ENCODE results near the gene COX7B. TPM values are rescaled to one million over a fixed set of nuclear protein-coding genes. Genes with fewer than 3 reads are reported as not detected.
"Not testable (repeated sequence)": the region's sequence is repeated elsewhere in the genome, so short reads cannot be mapped to it uniquely, and the experiment has no call there.

COX7B gene
- total RNA-seq, 1 donor from 2014 or later: 500 TPM

DNA sequence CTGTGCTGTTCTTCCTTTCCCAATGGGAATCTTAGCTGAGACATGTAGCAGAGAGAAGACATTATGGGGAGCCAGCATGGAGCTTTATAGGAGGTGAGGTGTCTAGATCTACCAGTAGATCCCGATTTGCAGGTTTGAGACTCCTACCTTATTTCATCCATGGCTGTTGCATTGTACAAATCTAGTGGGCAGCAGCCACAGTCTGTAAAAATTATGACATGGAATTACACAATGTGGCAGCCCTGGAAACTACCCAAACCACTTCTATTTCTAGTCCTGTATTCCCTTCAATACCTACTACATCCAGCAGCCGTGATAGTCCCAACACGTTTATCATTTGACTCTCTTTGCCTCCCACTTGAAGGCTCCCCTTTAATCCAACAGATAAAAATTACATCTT, 19.3 kb downstream of the COX7B start:
- Histone ChIP-seq H4K20me1 (ENCODE audit: low read depth) (no peaks in the 10 kb centered on the region), H3K9ac (no peak overlapping the region), H3K36me3 (no peaks in the 10 kb centered on the region), H2AFZ (replicated peaks) (no peak overlapping the region), H3K9me3 (ENCODE audit: low read depth) (peaks cover 8% of the 10 kb centered on the region), H3F3A (ENCODE audit: low read depth) (no peaks in the 10 kb centered on the region), H3K4me3 (no peak overlapping the region), H3K27me3 (no peaks in the 10 kb centered on the region), H3K4me2 (no peak overlapping the region), H3K79me2 (ENCODE audit: low read depth) (no peaks in the 10 kb centered on the region), H3K27ac (no peak overlapping the region), H3K4me1 (no peaks in the 10 kb centered on the region)
- Mint-ChIP-seq H3K36me3 (no peaks in the 10 kb centered on the region), H3K27me3 (ENCODE audit: insufficient read depth, low read depth) (no peaks in the 10 kb centered on the region), H3K4me3 (no peak overlapping the region), H3K27ac (no peak overlapping the region), H3K9me3 (peaks cover 5% of the 10 kb centered on the region), H3K4me1 (no peaks in the 10 kb centered on the region)
- TF ChIP-seq EZH2phosphoT487 (IDR thresholded peaks at IDR 0.05): no peak
- TF ChIP-seq EZH2 (IDR thresholded peaks at IDR 0.05): no peak
- TF ChIP-seq, protein P1, sequence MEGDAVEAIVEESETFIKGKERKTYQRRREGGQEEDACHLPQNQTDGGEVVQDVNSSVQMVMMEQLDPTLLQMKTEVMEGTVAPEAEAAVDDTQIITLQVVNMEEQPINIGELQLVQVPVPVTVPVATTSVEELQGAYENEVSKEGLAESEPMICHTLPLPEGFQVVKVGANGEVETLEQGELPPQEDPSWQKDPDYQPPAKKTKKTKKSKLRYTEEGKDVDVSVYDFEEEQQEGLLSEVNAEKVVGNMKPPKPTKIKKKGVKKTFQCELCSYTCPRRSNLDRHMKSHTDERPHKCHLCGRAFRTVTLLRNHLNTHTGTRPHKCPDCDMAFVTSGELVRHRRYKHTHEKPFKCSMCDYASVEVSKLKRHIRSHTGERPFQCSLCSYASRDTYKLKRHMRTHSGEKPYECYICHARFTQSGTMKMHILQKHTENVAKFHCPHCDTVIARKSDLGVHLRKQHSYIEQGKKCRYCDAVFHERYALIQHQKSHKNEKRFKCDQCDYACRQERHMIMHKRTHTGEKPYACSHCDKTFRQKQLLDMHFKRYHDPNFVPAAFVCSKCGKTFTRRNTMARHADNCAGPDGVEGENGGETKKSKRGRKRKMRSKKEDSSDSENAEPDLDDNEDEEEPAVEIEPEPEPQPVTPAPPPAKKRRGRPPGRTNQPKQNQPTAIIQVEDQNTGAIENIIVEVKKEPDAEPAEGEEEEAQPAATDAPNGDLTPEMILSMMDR (IDR thresholded peaks at IDR 0.05): no peak
- DNase-seq (ENCODE audit: low spot score): no peak

DNA sequence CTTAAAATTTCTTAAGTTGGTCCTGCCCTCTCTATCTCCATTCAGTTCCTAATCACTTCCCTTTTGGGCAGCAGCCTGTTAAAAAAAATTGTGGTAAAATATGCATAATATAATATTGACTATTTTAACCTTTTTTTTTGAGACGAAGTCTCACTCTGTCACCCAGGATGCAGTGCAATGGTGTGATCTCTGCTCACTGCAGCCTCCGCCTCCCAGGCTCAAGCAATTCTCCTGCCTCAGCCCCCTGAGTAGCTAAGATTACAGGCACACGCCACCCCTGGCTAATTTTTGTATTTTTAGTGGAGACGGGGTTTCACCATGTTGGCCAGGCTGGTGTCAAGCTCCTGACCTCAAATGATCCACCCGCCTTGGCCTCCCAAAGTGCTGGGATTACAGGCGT, 20.1 kb downstream of the COX7B start:
- H3K4me3 Mint-ChIP-seq; H3K27ac Mint-ChIP-seq; H3K4me1 Mint-ChIP-seq; H3K27me3 ChIP-seq; H3F3A ChIP-seq (ENCODE audit: low read depth); H3K4me2 ChIP-seq; H3K79me2 ChIP-seq (ENCODE audit: low read depth); H3K36me3 Mint-ChIP-seq; H2AFZ ChIP-seq (replicated peaks); H3K4me1 ChIP-seq; H3K27me3 Mint-ChIP-seq (ENCODE audit: insufficient read depth, low read depth); H3K36me3 ChIP-seq; H3K9ac ChIP-seq; DNase-seq (ENCODE audit: low spot score); H3K9me3 ChIP-seq (ENCODE audit: low read depth); H3K9me3 Mint-ChIP-seq; H3K4me3 ChIP-seq; H3K27ac ChIP-seq; H4K20me1 ChIP-seq (ENCODE audit: low read depth): not testable (repeated sequence)

DNA sequence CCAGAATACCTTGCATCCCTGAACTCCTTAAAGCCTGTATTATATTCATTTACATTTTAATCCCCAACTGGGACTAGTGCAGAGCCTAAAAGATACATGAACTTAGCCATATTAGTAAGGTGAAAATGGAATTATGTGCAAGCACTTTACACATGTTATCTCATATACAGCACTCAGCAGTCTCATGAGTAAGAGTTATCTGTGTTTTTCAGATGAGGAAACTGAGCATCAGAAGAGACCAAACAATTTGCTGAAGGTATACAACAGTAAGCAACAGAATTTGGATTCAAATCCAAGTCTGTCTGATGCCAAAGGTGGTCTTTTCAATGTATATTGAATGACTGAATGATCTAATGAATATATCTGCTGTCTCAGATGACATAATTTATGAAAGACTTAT, 23.5 kb downstream of the COX7B start:
- Histone ChIP-seq H3K9me3 (ENCODE audit: low read depth) (peaks cover 8% of the 10 kb centered on the region), H3K27ac (no peak overlapping the region), H3K79me2 (ENCODE audit: low read depth) (no peaks in the 10 kb centered on the region), H3F3A (ENCODE audit: low read depth) (no peaks in the 10 kb centered on the region), H3K27me3 (no peaks in the 10 kb centered on the region), H4K20me1 (ENCODE audit: low read depth) (no peaks in the 10 kb centered on the region), H2AFZ (replicated peaks) (no peak overlapping the region), H3K36me3 (no peaks in the 10 kb centered on the region), H3K4me2 (no peak overlapping the region), H3K4me1 (no peaks in the 10 kb centered on the region), H3K4me3 (no peak overlapping the region), H3K9ac (no peak overlapping the region)
- H3K27ac Mint-ChIP-seq: no peak overlapping the region
- H3K27me3 Mint-ChIP-seq (ENCODE audit: insufficient read depth, low read depth): no peaks in the 10 kb centered on the region
- H3K9me3 Mint-ChIP-seq: peaks cover 4% of the 10 kb centered on the region
- no peaks in the 10 kb centered on the region for H3K36me3 Mint-ChIP-seq
- no peaks in the 10 kb centered on the region for H3K4me1 Mint-ChIP-seq
- no peak overlapping the region for H3K4me3 Mint-ChIP-seq
- TF ChIP-seq EZH2 (IDR thresholded peaks at IDR 0.05) (no peak), EZH2phosphoT487 (IDR thresholded peaks at IDR 0.05) (no peak)
- TF ChIP-seq, protein P1 (IDR thresholded peaks at IDR 0.05): no peak
- DNase-seq (ENCODE audit: low spot score): no peak

DNA sequence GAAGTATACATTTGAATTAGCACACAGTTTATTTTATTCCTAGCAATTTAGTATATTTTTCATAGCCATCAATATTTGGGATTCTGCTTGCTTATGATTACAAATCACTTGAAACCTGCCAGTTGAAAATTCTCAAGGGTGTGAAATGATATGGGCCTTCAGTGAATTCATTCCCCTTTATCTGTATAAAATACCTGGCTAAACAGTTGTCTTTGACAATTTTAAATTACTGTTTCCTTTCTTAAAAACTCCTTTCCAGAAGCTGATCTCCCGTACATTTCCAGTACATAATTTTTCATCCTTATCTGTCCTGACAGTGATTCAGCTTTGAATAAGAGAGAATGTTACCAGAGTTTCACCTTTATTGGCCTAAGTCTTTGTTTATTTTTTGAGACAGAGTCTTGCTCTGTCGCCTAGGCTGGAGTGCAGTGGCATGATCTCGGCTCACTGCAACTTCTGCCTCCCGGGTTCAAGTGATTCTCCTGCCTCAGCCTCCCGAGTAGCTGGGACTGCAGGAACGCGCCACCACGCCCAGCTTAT, 25.1 kb downstream of the COX7B start:
- Histone ChIP-seq H3K9me3 (ENCODE audit: low read depth) (peaks cover 8% of the 10 kb centered on the region), H4K20me1 (ENCODE audit: low read depth) (no peaks in the 10 kb centered on the region), H3K36me3 (no peaks in the 10 kb centered on the region), H3K27ac (no peak overlapping the region), H3K79me2 (ENCODE audit: low read depth) (no peaks in the 10 kb centered on the region), H3K4me1 (no peaks in the 10 kb centered on the region), H3K9ac (no peak overlapping the region), H3K4me2 (no peak overlapping the region), H3F3A (ENCODE audit: low read depth) (no peaks in the 10 kb centered on the region), H3K27me3 (no peaks in the 10 kb centered on the region), H3K4me3 (no peak overlapping the region), H2AFZ (replicated peaks) (no peak overlapping the region)
- H3K27me3 Mint-ChIP-seq (ENCODE audit: insufficient read depth, low read depth): no peaks in the 10 kb centered on the region
- TF ChIP-seq, protein P1 (IDR thresholded peaks at IDR 0.05): no peak
- TF ChIP-seq EZH2phosphoT487 (IDR thresholded peaks at IDR 0.05): no peak
- TF ChIP-seq EZH2 (IDR thresholded peaks at IDR 0.05): no peak
- DNase-seq (ENCODE audit: low spot score): no peak
- no peaks in the 10 kb centered on the region for H3K36me3 Mint-ChIP-seq
- H3K27ac Mint-ChIP-seq: no peak overlapping the region
- H3K9me3 Mint-ChIP-seq: peaks cover 4% of the 10 kb centered on the region
- H3K4me1 Mint-ChIP-seq: no peaks in the 10 kb centered on the region
- H3K4me3 Mint-ChIP-seq: no peak overlapping the region

Measured in neural progenitor cell (in vitro differentiated cells).